Measurements from ENCODE around the gene KIF3A. TPM values are rescaled to one million over a fixed set of nuclear protein-coding genes. Genes with fewer than 3 reads are reported as not detected.

Gene KIF3A
- total RNA-seq, 1 donor = 5.6 TPM

DNA sequence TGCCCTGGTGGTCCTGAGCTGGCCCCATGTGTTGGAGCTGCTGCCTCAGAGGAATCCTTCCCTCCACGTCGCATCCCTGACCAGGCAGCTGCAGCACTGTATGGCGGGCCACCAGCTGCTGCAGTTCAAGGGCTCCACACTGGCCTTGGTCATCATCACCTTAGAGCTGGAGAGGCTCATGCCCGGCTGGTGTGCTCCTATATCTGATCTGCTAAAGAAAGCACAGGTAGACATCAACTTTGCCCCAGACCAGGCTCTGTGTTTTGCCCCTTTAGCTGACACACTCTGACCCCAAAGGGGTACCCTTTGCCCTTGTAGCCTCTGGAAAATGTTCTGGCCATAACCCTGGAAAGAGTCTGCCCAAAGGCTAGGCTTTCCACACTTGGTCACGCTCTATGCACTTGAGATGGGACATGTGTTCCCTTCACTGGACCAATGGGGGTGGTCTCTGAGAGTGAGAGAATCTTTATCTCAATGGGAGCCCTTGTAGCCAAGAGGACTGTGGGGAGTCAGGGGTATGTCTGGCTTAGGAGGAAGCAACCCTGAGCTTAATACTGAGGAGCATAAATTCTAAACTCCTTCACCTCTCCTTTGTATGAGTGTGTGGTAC is 14.7 kb upstream of the KIF3A start:
- Histone ChIP-seq H3K27me3 (ENCODE audit: insufficient read depth, low read length) (peaks cover 17% of the 10 kb centered on the region), H3K4me1 (ENCODE audit: insufficient read depth, low read length) (peaks cover 6% of the 10 kb centered on the region), H3K9me3 (ENCODE audit: low read depth, low read length) (no peaks in the 10 kb centered on the region), H3K4me3 (ENCODE audit: low read length) (no peak overlapping the region)

GRCh38 chr5:132751444-132751843 is 14.1 kb upstream of the KIF3A start:
- Histone ChIP-seq H3K9me3 (ENCODE audit: low read depth, low read length) (no peaks in the 10 kb centered on the region), H3K4me1 (ENCODE audit: insufficient read depth, low read length) (peaks cover 12% of the 10 kb centered on the region), H3K4me3 (ENCODE audit: low read length) (no peak overlapping the region), H3K27me3 (ENCODE audit: insufficient read depth, low read length) (peaks cover 24% of the 10 kb centered on the region)

- H3K4me1 ChIP-seq (ENCODE audit: insufficient read depth, low read length) = peaks cover 12% of the 10 kb centered on the region
- H3K4me3 ChIP-seq (ENCODE audit: low read length) = no peak overlapping the region
- H3K9me3 ChIP-seq (ENCODE audit: low read depth, low read length) = no peaks in the 10 kb centered on the region
- peaks cover 32% of the 10 kb centered on the region for H3K27me3 ChIP-seq (ENCODE audit: insufficient read depth, low read length)
These were observed 13.3 kb upstream of the KIF3A start for GRCh38 chr5:132750471-132751230.

GRCh38 chr5:132749506-132749905 is 12.2 kb upstream of the KIF3A start:
- peaks cover 12% of the 10 kb centered on the region for H3K4me1 ChIP-seq (ENCODE audit: insufficient read depth, low read length)
- H3K27me3 ChIP-seq (ENCODE audit: insufficient read depth, low read length) = peaks cover 42% of the 10 kb centered on the region
- no peaks in the 10 kb centered on the region for H3K9me3 ChIP-seq (ENCODE audit: low read depth, low read length)
- no peak overlapping the region for H3K4me3 ChIP-seq (ENCODE audit: low read length)

- Histone ChIP-seq H3K27me3 (ENCODE audit: insufficient read depth, low read length) (peaks cover 47% of the 10 kb centered on the region), H3K4me3 (ENCODE audit: low read length) (no peak overlapping the region), H3K9me3 (ENCODE audit: low read depth, low read length) (no peaks in the 10 kb centered on the region), H3K4me1 (ENCODE audit: insufficient read depth, low read length) (peaks cover 12% of the 10 kb centered on the region)
These were observed 11.2 kb upstream of the KIF3A start for GRCh38 chr5:132748522-132749000.

DNA sequence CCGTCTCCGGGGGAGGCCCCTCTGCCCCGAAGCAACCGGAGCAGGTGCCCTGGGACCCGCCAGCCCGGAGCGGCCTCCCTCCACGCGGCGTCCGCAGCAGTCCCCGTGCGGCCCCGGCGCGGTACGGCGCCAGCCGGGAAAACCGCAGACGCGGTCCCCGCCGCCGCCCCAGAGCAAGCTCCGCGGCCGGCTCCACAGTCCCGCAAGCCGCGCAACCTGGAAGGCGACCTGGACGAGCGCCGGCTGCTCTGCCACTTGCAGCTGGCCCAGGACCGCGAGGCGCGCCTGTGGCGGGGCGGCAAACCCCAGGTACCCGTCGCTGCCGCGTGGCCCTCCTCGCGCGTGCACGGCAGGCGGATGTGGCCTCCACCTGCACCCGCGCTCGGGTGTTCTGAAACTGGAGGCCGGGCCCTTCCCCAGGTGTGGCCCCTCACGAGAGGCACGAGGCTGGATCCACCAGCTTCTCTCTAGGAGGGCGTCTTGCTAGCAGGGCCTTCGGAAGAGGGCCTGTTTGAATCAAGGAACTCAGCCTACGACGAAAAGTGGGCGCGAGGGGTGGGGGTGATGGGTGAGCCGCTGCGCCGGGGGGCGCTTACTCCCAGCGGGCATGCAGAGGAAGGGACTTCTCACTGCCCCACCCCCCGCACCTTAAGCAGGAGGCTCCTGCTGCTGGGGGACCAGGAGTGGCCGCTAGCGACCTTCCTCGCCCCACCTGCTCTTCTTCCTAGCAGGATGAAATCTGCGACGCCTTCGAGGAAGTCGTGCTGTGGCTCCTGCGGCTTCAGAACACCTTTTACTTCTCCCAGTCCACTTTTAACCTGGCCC is 10.5 kb upstream of the KIF3A start:
- Histone ChIP-seq H3K27me3 (ENCODE audit: insufficient read depth, low read length) (peaks cover 47% of the 10 kb centered on the region), H3K9me3 (ENCODE audit: low read depth, low read length) (no peaks in the 10 kb centered on the region)

DNA sequence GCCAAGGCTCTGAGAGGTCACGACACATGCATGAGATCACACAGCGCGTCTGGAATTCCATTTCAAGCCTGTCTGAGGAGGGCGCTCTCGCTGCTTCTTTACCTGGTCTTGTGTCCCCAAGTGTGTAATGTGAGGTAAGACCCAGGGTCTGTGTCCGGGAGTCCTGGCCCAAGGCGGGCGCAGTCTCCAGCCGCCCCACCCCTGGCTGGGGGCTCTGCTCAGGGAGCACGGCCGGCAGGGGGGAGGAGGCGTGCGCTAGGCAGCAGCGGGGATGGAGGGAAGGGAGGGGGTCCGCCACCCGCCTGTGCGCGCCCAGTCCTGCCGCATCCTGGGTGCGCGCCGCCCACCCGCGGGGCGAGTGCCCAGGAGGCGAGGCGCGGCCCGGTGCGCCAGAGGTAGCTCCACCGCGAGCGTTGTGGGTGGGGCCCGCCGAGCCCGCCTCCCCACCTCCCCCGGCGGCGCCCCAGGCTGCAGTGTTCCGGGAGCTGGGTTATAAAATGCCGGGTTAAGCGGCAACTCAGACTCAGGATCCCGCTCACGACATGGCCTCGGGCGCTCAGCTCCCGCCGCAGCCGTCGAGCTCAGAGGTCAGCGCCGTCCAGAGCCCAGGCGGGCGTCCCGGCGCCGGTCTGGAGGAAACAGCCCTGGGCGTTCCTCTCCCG is 9.7 kb upstream of the KIF3A start, which contains the start of gene CCNI2:
Gene CCNI2, plus strand, starts transcription at position 473 of the 662 bp plus-strand sequence. Its CDS starts 70 bp downstream, at position 543.
- peaks cover 51% of the 10 kb centered on the region for H3K27me3 ChIP-seq (ENCODE audit: insufficient read depth, low read length)
- no peaks in the 10 kb centered on the region for H3K9me3 ChIP-seq (ENCODE audit: low read depth, low read length)
- H3K4me3 ChIP-seq (ENCODE audit: low read length) = peak within 1 kb of the TSS; percentile 36
- peaks cover 12% of the 10 kb centered on the region for H3K4me1 ChIP-seq (ENCODE audit: insufficient read depth, low read length)

More for the DNA sequence above, 10.5 kb upstream of the KIF3A start:
- Histone ChIP-seq H3K4me1 (ENCODE audit: insufficient read depth, low read length) (peaks cover 12% of the 10 kb centered on the region), H3K4me3 (ENCODE audit: low read length) (peak overlapping the region; percentile 36)

- peaks cover 12% of the 10 kb centered on the region for H3K4me1 ChIP-seq (ENCODE audit: insufficient read depth, low read length)
- peaks cover 56% of the 10 kb centered on the region for H3K27me3 ChIP-seq (ENCODE audit: insufficient read depth, low read length)
- H3K9me3 ChIP-seq (ENCODE audit: low read depth, low read length) = no peaks in the 10 kb centered on the region
- H3K4me3 ChIP-seq (ENCODE audit: low read length) = no peak overlapping the region
These were observed 9.2 kb upstream of the KIF3A start for GRCh38 chr5:132746592-132746953.

DNA sequence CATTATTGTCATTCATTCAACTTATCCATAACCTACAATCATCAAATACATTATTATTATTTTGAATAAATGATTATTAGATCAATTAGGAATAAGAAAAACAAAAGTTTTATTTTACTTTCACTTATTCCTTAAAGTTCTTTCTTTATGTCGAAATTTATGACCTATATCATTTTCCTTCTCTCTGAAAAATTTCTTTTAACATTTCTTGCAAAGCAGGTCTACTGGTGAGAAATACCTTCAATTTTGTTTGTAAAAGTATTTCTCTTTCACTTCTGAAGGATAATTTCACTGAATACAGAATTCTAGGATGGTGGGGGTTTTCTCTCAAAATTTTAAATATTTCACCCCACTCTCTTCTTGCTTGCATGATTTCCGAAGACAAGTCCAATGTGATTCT is 7.3 kb upstream of the KIF3A start:
- Histone ChIP-seq H3K9me3 (ENCODE audit: low read depth, low read length) (no peaks in the 10 kb centered on the region), H3K27me3 (ENCODE audit: insufficient read depth, low read length) (peaks cover 56% of the 10 kb centered on the region)

GRCh38 chr5:132742626-132743025 is 5.3 kb upstream of the KIF3A start:
- H3K27me3 ChIP-seq (ENCODE audit: insufficient read depth, low read length) = peaks cover 49% of the 10 kb centered on the region
- H3K9me3 ChIP-seq (ENCODE audit: low read depth, low read length) = no peaks in the 10 kb centered on the region
- no peak overlapping the region for H3K4me3 ChIP-seq (ENCODE audit: low read length)
- H3K4me1 ChIP-seq (ENCODE audit: insufficient read depth, low read length) = peaks cover 16% of the 10 kb centered on the region

More for the DNA sequence above, 7.3 kb upstream of the KIF3A start:
- Histone ChIP-seq H3K4me1 (ENCODE audit: insufficient read depth, low read length) (peaks cover 12% of the 10 kb centered on the region), H3K4me3 (ENCODE audit: low read length) (no peak overlapping the region)

DNA sequence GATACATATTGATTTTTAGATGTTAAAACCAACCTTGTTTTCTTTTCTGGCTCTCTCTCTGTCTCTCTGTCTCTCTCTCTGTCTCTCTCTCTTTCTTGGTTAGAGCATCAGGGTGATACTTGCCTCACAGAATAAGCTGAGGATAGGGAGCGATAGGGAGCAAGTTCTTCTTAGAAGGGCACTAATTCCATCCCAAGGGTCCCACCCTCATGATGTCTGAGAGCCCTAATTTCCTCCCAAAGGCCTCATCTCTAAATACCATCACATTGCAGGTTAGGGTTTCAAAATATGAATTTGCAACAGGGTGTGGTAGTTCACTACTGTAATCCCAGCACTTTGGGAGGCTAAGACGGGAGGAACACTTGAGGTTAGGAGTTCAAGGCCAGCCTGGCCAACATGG is 4.8 kb upstream of the KIF3A start:
- Histone ChIP-seq H3K4me1 (ENCODE audit: insufficient read depth, low read length) (peaks cover 13% of the 10 kb centered on the region), H3K4me3 (ENCODE audit: low read length) (no peak overlapping the region), H3K27me3 (ENCODE audit: insufficient read depth, low read length) (peaks cover 45% of the 10 kb centered on the region)

DNA sequence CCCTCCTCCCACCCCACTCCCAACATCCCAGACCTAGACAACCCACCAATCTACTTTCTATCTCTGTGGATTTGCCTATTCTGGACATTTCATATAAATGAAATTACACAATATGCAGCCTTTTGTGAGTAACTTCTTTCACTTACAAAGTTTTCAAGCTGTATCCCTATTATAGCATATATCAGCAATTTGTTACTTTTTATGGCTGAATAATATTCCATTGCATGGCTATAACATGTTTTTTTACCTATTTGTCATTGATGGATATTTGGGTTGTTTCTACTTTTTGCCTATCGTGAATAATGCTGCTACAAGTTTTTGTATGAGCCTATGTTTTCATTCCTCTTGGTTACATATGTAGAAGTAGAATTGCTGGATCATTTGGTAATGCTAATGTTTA is 1.9 kb upstream of the KIF3A start:
- Histone ChIP-seq H3K4me3 (ENCODE audit: low read length) (no peak overlapping the region), H3K27me3 (ENCODE audit: insufficient read depth, low read length) (peaks cover 16% of the 10 kb centered on the region), H3K4me1 (ENCODE audit: insufficient read depth, low read length) (peaks cover 12% of the 10 kb centered on the region), H3K9me3 (ENCODE audit: low read depth, low read length) (no peaks in the 10 kb centered on the region)

More for the DNA sequence above, 4.8 kb upstream of the KIF3A start:
- no peaks in the 10 kb centered on the region for H3K9me3 ChIP-seq (ENCODE audit: low read depth, low read length)

DNA sequence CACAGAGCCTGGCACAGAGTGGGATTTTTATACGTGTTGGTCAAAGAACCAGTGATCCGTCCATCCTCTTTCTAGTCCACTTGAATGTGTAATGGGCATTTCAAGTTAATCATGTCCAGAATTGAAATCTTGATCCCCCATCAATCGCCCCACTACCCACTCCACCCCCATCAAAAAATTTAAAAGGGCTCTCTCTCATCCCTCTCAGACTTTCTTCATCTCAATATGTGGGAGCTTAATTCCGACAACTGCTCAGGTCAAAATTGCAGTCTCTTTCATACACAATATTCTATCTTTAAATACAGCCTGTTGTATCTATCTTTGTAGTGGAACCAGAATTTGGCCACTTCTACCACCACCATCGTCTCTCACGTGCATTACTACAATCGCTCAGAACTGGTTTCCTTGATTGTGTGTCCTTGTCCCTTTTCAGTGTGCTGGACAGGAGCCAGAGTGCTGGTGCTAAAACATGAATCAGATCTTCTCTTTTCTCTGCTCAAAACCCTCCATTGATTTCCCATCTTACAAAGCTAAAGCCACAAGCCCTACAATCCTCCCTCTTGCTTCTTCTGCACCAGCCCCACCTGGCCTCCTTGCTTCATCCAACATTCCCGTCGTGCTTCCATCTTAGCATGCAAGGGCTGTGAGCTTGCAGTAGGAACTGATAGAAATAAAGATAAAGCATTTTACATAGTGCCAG is 786 bp upstream of the KIF3A start:
- H3K4me3 ChIP-seq (ENCODE audit: low read length) = no peak overlapping the region
- peaks cover 15% of the 10 kb centered on the region for H3K27me3 ChIP-seq (ENCODE audit: insufficient read depth, low read length)
- no peaks in the 10 kb centered on the region for H3K9me3 ChIP-seq (ENCODE audit: low read depth, low read length)
- peaks cover 12% of the 10 kb centered on the region for H3K4me1 ChIP-seq (ENCODE audit: insufficient read depth, low read length)

- H3K9me3 ChIP-seq (ENCODE audit: low read depth, low read length) = no peaks in the 10 kb centered on the region
- peaks cover 6% of the 10 kb centered on the region for H3K27me3 ChIP-seq (ENCODE audit: insufficient read depth, low read length)
- no peak overlapping the region for H3K4me3 ChIP-seq (ENCODE audit: low read length)
- peaks cover 12% of the 10 kb centered on the region for H3K4me1 ChIP-seq (ENCODE audit: insufficient read depth, low read length)
These were observed 2.7 kb downstream of the KIF3A start for GRCh38 chr5:132734687-132735086.
